GM21360 (cell line): Measurements from ENCODE around the gene NDUFA11.
"Not testable (repeated sequence)": the region's sequence is repeated elsewhere in the genome, so short reads cannot be mapped to it uniquely, and the experiment has no call there.

Source experiments
- ATAC-seq: cut with Tn5 transposase; IDR thresholded peaks from one replicate; pipeline ENCODE4 v1.9.1; 2021; ENCODE audit warnings: mild to moderate bottlenecking, moderate library complexity; ENCODE audit not compliant: unreplicated experiment

Gene NDUFA11

DNA sequence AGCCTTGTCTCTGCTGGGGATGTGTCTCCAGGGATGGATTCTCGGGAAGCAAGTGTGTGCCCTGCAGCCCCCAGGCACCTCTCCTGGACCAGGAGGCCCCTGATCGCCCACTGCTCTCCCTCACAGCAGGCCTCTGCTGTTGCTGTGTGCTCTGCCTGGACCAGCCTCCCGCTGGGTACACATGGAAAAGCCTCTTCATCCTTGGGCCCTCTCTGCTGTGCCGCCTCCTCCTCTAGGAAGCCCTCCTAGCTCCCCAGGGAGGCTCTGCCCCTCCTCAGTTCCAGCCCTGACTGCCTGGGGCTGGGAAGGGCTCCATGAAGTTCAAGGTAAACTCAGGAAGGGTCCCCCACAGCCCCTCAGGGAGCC is 12.0 kb downstream of the NDUFA11 start:
- no peak for ATAC-seq

DNA sequence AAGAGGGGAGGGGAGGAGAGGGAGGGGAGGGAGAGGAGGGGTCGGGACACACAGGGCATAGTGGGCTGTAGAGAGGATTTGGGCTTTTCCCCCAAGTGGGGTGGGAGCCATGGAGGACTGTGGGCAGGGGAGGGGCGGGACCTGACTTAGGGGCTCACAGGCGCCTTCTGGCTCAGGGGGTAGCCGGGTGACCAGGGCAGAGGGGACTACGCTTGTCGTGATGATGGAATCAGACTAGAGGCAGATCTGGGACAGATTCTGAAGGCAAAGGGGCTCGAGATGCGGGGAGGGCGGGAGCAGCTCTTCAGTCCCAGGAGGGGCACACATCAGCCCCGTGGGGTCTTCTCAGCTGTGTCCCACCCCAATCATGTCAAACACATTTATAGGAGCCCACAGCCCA is 13.5 kb downstream of the NDUFA11 start:
- no peak for ATAC-seq

GRCh38 chr19:5889288-5889971 is 14.2 kb downstream of the NDUFA11 start:
- no peak for ATAC-seq

DNA sequence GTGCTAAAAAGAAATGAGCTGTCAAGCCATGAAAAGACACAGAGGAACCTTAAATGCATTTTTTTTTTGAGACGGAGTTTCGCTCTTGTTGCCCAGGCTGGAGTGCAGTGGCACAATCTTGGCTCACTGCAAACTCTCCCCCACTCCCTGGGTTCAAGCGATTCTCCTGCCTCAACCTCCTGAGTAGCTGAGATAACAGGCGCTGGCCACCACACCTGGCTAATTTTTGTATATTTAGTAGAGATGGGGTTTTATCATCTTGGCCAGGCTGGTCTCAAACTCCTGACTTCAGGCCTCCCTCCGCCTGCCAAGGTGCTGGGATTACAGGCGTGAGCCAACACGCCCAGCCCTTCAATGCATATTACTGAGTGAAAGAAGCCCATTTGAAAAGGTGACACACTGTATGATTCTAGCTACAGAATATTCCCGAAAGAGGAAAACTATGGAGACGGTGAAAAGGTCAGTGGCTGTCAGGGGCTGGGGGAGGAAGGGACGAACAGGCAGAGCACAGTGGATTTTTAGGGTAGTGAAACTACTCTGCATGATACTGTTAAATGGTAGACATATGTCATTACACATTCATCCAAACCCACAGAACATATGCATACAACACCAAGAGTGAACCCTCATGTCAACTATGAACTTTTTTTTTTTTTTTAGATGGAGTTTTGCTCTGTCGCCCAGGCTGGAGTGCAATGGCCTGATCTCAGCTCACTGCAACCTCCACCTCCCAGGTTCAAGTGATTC is 19.4 kb downstream of the NDUFA11 start:
- not testable (repeated sequence) for ATAC-seq

GRCh38 chr19:5883157-5883873 is 20.3 kb downstream of the NDUFA11 start:
- ATAC-seq, result not testable (repeated sequence)

- no peak for ATAC-seq
Observed at GRCh38 chr19:5882421-5882968, 21.1 kb downstream of the NDUFA11 start.

GRCh38 chr19:5881543-5882299 is 21.9 kb downstream of the NDUFA11 start:
- no peak for ATAC-seq

DNA sequence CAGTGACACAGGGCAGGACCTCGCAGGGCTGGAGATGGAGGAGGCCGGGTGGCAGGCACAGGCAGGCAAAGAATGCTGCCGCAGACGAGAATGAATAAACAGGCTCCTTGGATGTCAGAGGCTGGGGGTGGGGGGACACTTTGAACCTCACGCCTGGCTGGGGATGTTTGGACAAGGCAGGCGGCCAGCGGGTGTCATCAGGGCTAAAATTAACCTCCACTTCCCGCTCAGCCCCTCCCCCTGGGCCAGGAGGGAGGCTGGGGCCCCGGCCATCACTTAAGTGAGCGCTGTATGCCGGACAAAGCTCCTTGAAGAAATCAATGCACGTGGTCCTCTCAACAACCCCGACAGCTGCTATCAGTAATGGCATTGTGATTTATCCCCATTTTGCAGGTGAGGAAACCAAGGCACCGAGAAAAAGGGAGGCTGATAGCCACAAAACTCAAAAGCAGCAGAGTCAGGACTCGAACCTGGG is 22.9 kb downstream of the NDUFA11 start:
- no peak for ATAC-seq

DNA sequence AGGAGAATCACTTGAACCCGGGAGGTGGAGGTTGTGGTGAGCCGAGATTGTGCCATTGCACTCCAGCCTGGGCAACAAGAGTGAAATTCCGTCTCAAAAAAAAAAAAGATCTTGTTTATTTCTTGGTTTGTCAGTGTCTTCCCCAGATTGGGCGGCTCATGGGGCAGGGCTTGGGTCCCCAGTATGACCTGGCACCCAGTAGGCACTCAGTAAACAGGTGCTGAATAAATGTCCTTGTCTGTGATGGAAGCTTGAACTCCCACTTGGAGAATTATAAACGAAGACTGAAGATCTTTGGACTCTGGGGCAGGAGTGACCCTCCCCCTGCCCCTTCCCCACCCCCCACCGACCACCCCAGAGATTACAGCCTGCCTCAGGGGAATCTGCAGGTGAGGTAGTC is 23.4 kb downstream of the NDUFA11 start:
- no peak for ATAC-seq

GRCh38 chr19:5877882-5878281 is 25.7 kb downstream of the NDUFA11 start:
- no peak for ATAC-seq

DNA sequence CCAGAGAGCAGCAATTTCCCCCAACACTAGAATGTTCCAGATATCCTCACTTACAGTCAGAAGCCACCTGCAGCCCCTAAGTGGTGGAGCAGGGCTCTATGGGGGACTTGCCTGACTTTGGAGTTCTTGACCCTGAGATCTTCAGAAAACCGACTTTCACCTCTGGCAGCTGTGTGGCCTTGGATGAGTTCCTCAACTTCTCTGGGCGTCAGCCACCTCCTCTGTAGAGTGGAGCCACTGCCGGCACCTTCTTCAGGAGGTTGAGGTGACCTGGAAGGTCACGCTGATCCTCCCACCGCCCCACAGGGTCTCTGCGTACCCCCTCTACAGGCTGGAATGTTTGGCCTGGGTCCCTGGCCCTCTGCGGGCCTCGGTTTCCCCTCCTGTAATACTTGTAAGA is 26.2 kb downstream of the NDUFA11 start:
- no peak for ATAC-seq

- not testable (repeated sequence) for ATAC-seq
Observed at GRCh38 chr19:5874496-5874895, 29.1 kb downstream of the NDUFA11 start.

- no peak for ATAC-seq
Observed at GRCh38 chr19:5873617-5874199, 29.9 kb downstream of the NDUFA11 start.

- ATAC-seq, result no peak
Observed at GRCh38 chr19:5870986-5871394, 32.6 kb downstream of the NDUFA11 start.

DNA sequence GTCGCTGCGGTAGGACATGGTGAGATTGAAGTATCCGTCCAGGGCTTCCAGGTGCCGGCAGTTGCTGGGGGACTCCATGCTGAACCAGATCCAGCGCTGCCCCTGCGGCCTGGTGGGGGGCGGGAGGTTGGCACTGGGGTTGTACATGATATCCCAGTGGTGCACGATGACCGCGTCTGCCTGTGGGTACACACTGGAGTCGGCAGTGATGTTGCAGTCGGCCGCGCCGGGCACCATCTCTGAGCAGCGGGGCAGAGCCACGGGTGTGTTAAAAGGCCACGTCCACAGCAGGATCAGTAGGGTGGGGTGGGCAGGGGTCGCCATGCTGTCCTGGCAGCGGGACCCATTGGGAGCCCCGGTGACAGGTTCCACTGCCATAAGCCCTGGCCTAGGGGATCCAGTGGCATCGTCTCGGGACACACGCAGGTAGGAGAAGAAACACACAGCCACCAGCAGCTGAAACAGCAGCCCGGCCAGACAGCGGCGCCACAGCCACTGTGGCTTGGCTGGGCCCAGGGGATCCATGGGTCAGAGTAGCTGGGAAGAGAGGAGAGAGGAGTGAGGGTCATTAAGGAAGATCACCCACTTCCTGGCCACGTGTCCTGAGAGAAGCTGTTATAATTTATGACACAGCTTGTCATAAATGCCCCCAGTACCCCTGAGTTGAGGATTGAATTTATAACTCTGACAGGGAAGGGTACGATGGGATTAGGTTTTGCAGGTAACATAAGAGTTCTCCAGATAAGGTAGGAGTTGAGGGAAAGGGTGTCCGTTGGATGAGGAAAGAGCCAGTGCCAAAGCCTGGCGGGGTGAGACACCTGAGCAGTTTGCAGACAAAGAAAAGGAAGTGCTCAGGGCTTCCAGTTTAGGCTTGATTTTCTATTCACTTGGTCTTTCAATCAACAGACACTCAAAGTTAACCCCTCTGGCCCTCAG is 36.1 kb downstream of the NDUFA11 start:
- no peak for ATAC-seq

DNA sequence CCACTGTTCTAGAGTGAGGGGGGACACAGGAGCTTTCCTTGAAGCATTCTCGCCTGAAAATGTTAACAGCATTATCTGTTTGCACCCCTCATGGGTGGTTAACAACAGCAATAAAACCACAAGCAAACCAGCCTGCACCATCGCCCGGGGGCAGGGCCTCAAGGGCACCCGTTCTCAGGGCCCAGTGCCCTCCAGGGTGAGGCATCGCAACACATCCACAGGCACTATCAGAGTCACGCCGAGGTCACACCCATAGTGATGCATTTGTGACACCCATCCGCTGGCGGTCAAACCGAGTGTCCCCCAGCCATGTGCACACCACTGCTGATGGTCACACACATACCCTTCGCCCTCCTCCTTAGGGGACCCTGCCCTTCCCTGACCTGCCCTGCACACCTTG is 37.8 kb downstream of the NDUFA11 start:
- no peak for ATAC-seq

DNA sequence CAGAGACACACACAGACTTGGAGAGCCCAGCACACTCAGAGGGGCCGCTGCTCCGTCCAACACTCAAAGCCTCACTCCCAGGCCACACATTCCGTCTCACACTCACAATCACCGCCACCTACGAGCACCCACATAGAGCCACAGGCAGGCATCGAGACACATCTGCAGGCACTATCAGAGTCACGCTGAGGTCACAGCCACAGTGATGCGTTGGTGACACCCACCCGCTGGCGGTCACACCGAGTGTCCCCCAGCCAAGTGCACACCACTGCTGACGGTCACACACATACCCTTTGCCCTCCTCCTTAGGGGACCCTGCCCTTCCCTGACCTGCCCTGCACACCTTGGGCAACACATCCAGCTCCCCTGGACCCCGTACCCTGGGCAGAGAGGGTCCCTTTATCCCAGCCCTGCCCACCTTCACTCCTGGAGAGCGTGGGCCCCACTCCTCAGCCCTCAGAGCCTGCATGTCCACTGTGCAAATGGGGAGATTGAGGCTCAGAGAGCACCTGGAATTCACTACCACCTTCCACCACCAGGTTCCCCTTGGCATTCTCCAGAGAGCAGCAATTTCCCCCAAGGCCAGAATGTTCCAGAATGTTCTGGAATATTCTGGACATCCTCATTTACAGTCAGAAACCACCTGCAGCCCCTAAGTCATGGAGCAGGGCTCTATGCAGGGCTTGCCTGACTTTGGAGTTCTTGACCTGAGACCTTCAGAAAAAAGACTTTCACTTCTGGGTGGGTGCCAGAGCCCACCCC is 38.7 kb downstream of the NDUFA11 start:
- ATAC-seq, result no peak

DNA sequence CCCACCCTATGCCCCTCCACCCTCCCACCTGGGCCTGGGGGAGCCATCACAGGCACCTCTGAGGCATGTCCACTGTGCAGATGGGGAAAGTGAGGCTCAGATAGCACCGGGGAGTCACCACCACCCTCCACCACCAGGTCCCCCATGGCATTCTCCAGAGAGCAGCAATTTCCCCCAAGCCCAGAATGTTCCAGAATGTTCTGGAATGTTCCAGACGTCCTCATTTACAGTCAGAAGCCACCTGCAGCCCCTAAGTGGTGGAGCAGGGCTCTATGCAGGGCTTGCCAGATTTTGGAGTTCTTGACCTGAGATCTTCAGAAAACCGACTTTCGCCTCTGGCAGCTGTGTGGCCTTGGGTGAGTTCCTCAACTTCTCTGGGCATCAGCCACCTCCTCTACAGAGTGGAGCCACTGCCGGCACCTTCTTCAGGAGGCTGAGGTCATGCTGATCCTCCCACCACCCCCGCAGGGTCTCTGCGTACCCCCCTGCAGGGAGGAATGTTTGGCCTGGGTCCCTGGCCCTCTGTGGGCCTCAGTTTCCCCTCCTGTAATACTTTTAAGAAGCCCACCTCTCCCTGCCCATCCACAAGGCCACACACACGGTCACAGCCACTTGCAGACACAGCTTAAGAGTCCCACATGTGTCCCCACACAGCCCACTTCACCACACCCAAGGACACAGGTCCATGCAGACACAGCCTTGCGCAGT is 39.4 kb downstream of the NDUFA11 start:
- no peak for ATAC-seq
